GM19455 (cell line): ENCODE results near the gene RRAGD.
"Not testable (repeated sequence)": the region's sequence is repeated elsewhere in the genome, so short reads cannot be mapped to it uniquely, and the experiment has no call there.

ENCODE experiments used
- ATAC-seq: cut with Tn5 transposase; IDR thresholded peaks from one replicate; pipeline ENCODE4 v1.9.1; 2021; ENCODE audit not compliant: unreplicated experiment

The RRAGD gene

GRCh38 chr6:89411145-89412070 is 665 bp downstream of the RRAGD start:
- peak; percentile 45 for ATAC-seq

GRCh38 chr6:89410788-89411144 is 1.3 kb downstream of the RRAGD start:
- no peak for ATAC-seq

GRCh38 chr6:89410231-89410761 is 1.8 kb downstream of the RRAGD start:
- no peak for ATAC-seq

GRCh38 chr6:89409461-89410035 is 2.5 kb downstream of the RRAGD start:
- no peak for ATAC-seq

DNA sequence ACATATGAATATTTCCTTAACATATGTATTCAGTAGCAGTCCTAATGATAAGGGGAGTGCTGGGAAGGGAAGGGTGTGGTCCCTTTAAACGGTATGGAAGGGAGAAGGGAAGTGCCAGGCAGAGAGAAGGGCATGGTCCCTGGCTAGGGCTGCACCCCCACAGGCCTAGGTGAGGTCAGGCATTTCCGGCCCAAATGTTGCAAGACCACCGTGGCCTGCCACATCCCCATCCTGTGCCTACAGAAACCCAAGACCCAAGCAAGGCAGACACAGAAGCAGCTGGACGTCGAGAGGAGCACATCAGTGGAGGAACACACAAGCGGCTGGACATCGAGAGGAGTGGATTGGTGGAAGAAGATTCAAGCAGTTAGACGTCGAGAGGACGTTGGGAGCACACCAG is 5.9 kb downstream of the RRAGD start:
- ATAC-seq = no peak

DNA sequence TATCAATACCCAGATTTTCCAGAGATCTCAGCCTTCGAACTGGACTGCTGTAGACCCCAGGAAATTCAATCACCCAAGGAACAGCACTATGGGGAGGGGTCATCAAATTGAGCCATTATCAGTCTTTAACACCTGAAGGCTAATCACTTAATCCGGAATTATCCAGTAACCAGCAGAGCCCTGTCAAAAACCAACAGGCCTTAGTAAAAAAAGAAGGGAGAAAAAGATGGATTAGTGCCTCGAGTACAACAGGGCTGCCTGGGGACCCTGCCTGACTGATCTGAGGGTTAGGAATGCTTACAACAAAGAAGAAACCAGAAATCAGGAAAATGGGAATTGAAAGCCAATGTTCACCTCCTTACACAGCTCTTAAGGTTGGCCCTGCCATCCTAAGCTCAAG is 7.6 kb downstream of the RRAGD start:
- ATAC-seq = no peak

- no peak for ATAC-seq
Observed at GRCh38 chr6:89402776-89403175, 9.3 kb downstream of the RRAGD start.

- ATAC-seq = no peak
Observed at GRCh38 chr6:89400912-89401399, 11.1 kb downstream of the RRAGD start.

GRCh38 chr6:89400050-89400449 is 12.0 kb downstream of the RRAGD start:
- ATAC-seq = no peak

- no peak for ATAC-seq
Observed at GRCh38 chr6:89398762-89399525, 13.1 kb downstream of the RRAGD start.

DNA sequence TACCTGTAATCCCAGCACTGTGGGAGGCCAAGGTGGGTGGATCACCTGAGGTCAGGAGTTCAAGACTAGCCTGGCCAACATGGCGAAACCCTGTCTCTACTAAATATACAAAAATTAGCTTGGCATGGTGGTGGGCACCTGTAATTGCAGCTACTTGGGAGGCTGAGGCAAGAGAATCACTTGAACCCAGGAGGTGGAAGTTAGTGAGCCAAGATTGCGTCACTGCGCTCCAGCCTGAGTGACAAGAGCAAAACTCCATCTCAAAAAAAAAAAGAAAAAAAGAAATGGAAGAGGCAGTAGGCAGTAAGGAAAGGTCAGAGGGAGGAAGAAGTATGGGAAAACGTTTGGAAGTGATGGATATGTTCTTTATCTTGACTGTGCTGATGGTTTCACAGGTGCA is 14.2 kb downstream of the RRAGD start:
- not testable (repeated sequence) for ATAC-seq

DNA sequence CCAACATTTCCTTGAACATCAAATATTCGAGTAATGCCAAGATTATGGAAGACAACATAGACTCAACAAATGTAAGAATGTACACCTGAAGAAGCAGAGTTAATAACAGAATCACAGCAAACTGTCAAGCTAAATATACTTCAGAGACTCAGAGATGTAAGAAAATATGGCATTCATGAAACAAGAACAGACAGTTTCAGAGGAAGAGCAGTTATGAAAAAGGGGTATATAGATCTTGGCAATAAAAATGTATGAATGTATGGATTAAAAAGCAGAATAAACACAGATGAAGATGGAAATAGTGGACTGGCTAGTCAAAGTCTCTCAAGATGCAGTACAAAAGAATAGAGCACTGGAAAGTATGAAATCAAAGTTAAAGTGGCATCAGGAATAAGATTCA is 18.4 kb downstream of the RRAGD start:
- ATAC-seq = no peak

DNA sequence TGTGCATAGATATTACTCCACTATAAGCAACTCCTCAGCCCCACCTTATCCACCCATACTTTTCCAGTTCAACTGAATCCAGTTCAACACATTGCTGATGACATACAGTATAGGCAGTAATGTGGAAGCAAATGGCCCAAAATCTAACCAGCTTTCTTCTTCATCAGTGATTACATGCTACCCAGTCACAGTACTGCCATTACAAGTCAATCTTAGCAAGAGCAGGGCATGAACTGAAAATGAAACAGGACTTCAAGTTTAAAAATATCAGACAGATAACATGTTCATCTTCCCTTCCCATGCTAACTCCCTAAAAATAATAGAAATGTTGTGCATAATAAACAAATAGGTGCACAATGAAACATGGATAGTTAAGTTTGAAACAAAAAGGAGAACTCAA is 19.2 kb downstream of the RRAGD start:
- ATAC-seq = no peak

- no peak for ATAC-seq
Observed at GRCh38 chr6:89388846-89389245, 23.2 kb downstream of the RRAGD start.

DNA sequence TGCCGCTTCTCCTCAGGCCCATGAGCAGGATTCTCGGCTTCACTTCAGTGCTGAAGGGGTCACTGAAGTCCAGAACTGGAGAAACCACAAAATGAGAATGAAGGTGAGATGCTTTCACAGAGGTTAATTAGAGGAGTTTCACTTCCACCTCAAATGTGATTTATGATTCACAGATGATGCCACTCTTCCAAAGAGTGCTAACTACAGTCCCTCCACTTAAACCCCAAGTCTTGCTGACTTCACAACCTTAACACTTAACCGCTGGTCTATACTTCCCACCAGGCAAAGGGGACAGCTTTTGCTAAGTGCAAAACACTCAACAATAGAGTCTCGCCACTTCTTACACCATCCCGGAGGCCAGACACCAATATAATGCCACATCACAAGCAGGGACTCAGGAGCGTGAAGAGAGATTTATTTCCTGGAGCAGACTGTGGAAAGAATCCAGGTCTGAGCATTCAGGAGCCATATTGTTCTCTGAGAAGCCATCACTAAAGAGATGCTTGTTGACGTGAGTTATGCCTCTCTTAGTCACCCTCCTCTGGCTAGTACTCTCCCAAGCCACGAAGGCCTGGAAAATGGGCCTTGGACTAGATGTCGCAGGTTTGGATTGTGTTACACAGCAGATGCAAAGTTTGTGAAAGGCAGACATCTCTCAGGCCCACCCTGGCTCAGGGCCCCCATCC is 24.4 kb downstream of the RRAGD start:
- ATAC-seq = peak; percentile 94

DNA sequence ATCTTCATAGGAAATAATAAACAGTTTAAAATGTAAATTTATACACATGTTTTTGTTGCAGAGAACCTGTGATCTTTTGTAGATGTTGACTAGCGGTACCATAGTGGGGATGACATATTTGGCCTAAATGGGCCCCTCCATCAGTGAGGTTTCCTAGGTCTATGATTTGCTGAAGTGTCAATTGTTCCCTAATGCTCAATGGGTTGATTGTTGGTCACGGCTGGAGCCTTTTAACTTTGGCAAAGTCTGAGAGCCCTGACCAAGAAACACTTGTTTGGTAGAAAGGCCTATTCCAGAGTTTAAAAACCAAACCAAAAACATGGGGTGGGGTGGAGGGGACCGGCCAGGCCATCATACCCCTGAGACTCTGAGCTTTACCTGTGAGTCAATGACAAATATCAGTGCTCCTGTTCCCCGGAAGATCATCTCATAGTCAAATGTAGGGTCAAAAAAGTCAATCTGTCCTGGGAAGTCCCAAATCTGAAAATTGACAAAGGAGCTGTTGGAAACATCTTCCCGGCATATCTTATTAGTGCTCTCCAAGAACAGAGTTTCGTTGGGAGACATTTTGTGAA is 25.1 kb downstream of the RRAGD start:
- peak; percentile 23 for ATAC-seq

- no peak for ATAC-seq
Observed at GRCh38 chr6:89385846-89386245, 26.2 kb downstream of the RRAGD start.

DNA sequence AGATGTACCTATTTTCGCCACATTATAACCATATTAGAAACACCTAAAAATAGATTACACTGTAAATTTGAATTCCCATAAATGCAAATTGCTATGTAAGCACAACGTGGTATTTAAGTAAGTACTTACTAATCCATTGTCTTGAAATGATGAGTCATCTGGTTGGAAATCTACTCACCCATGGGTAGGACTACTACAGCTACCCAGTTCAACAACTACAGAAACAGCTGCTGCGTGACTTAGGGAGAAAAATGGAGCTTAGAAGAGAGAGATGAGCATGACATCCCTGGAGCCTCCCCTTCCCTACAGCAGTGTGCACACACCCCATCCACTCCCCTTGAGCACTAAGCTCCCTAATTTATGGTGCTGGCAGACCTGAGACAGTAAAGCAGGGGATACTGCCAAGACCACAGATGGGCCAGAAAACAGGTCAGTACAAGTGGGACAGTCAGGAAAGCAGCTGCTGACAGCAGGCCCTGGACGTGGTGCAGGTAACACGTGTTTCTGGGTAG is 26.9 kb downstream of the RRAGD start:
- ATAC-seq = no peak

DNA sequence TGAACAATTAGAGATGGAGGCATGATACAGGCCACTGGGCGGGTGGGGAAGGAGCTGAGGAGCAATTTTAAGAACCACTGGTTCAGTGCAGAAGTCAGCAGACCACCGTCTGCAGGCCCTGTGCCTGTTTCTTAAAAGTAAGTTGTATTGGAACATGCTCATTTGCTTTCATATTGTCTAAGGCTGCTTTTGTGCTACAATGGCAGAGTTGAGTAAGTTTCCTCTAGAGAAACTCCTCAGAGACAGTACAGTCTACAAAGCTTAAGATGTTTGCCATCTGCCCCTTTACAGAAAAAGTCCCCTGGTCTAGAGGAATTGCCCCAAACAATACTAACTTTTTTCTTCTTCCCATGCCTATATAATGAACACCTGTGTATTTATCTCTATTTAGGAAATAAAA is 31.0 kb downstream of the RRAGD start:
- ATAC-seq = no peak

DNA sequence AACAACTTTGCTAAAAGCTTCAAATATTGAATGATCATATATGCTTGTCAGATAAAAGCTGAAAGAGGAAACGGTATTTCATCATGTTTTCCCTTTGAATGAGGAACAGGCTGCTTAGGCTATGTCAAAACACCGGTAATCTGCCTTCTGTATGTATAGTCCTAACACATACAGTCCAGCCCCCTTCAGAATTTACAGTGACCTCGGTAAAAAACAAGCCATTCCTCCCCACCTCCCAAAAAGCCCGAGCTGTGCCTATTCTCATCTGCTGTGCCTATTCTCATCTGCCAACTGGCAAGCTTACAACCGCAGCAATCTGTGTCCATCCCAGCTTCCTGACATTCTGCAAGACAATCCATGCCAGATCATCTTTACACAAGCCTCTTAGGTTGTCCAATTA is 32.8 kb downstream of the RRAGD start:
- ATAC-seq = no peak
